Ishikawa (cell line): ENCODE measurements around the gene TRIM62.

Experiments used
- CEBPB ChIP-seq: IDR thresholded peaks from 2 replicates; pipeline ENCODE4 v1.6.1; 2012
- CREB1 ChIP-seq: IDR thresholded peaks from 2 replicates; pipeline ENCODE4 v1.6.1; 2012; ENCODE audit warnings: low read depth
- EGR1 ChIP-seq: IDR thresholded peaks from 2 replicates; pipeline ENCODE4 v1.6.1; 2012
- EP300 ChIP-seq: IDR thresholded peaks from 2 replicates; pipeline ENCODE4 v1.6.1; 2012; ENCODE audit warnings: borderline replicate concordance
- FOXM1 ChIP-seq: IDR thresholded peaks from 2 replicates; pipeline ENCODE4 v1.6.1; 2012; ENCODE audit warnings: low read depth, borderline replicate concordance
- NFIC ChIP-seq: IDR thresholded peaks from 2 replicates; pipeline ENCODE4 v1.6.1; 2012
- RAD21 ChIP-seq: IDR thresholded peaks from 2 replicates; pipeline ENCODE4 v1.6.1; 2012; ENCODE audit warnings: low read depth
- TAF1 ChIP-seq: IDR thresholded peaks from 2 replicates; pipeline ENCODE4 v1.6.1; 2012; ENCODE audit warnings: low read depth, mild to moderate bottlenecking
- TCF12 ChIP-seq: IDR thresholded peaks from 2 replicates; pipeline ENCODE4 v1.6.1; 2012; ENCODE audit warnings: low read depth
- TEAD4 ChIP-seq: IDR thresholded peaks from 2 replicates; pipeline ENCODE4 v1.6.1; 2012
- YY1 ChIP-seq: IDR thresholded peaks from 2 replicates; pipeline ENCODE4 v1.6.1; 2012; ENCODE audit warnings: low read depth
- ZBTB7A ChIP-seq: IDR thresholded peaks from 2 replicates; pipeline ENCODE4 v1.6.1; 2012; ENCODE audit warnings: low read depth
- TF ChIP-seq, protein P1 (sequence below): IDR thresholded peaks from 2 replicates; pipeline ENCODE4 v1.6.1; 2012; ENCODE audit warnings: low read depth, mild to moderate bottlenecking
- TF ChIP-seq, protein P2 (sequence below): IDR thresholded peaks from 2 replicates; pipeline ENCODE4 v1.6.1; 2012
- TF ChIP-seq, protein P3 (sequence below): IDR thresholded peaks from 2 replicates; pipeline ENCODE4 v1.6.1; 2012

The TRIM62 gene

DNA sequence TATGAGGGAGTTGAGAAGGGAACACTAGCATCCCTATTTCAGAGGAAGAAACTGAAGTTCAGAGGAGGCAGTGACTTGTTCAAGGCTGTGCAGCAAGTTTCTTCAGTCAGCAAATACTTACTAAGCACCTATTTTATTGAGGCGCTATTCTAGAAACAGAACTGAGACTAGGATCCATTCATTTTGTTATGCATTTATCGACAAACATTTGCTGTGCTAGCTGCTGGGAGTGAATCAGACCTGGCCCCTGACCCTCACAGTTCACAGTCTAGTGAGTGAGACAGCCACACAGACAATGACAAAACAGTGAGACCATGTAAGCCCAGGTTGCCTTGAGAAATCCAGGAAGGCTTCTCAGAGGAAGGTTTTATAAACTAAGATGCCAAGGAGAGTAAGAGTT is 28.2 kb downstream of the TRIM62 start:
- TF ChIP-seq CREB1 (no peak), TEAD4 (no peak), RAD21 (no peak), TAF1 (no peak), YY1 (no peak), EGR1 (no peak), TCF12 (no peak), CEBPB (no peak), NFIC (no peak), ZBTB7A (no peak), EP300 (no peak)
- TF ChIP-seq, protein P1, sequence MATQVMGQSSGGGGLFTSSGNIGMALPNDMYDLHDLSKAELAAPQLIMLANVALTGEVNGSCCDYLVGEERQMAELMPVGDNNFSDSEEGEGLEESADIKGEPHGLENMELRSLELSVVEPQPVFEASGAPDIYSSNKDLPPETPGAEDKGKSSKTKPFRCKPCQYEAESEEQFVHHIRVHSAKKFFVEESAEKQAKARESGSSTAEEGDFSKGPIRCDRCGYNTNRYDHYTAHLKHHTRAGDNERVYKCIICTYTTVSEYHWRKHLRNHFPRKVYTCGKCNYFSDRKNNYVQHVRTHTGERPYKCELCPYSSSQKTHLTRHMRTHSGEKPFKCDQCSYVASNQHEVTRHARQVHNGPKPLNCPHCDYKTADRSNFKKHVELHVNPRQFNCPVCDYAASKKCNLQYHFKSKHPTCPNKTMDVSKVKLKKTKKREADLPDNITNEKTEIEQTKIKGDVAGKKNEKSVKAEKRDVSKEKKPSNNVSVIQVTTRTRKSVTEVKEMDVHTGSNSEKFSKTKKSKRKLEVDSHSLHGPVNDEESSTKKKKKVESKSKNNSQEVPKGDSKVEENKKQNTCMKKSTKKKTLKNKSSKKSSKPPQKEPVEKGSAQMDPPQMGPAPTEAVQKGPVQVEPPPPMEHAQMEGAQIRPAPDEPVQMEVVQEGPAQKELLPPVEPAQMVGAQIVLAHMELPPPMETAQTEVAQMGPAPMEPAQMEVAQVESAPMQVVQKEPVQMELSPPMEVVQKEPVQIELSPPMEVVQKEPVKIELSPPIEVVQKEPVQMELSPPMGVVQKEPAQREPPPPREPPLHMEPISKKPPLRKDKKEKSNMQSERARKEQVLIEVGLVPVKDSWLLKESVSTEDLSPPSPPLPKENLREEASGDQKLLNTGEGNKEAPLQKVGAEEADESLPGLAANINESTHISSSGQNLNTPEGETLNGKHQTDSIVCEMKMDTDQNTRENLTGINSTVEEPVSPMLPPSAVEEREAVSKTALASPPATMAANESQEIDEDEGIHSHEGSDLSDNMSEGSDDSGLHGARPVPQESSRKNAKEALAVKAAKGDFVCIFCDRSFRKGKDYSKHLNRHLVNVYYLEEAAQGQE: no peak
- TF ChIP-seq, protein P2, sequence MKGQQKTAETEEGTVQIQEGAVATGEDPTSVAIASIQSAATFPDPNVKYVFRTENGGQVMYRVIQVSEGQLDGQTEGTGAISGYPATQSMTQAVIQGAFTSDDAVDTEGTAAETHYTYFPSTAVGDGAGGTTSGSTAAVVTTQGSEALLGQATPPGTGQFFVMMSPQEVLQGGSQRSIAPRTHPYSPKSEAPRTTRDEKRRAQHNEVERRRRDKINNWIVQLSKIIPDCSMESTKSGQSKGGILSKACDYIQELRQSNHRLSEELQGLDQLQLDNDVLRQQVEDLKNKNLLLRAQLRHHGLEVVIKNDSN: no peak
- TF ChIP-seq, protein P3, sequence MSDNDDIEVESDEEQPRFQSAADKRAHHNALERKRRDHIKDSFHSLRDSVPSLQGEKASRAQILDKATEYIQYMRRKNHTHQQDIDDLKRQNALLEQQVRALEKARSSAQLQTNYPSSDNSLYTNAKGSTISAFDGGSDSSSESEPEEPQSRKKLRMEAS: no peak

DNA sequence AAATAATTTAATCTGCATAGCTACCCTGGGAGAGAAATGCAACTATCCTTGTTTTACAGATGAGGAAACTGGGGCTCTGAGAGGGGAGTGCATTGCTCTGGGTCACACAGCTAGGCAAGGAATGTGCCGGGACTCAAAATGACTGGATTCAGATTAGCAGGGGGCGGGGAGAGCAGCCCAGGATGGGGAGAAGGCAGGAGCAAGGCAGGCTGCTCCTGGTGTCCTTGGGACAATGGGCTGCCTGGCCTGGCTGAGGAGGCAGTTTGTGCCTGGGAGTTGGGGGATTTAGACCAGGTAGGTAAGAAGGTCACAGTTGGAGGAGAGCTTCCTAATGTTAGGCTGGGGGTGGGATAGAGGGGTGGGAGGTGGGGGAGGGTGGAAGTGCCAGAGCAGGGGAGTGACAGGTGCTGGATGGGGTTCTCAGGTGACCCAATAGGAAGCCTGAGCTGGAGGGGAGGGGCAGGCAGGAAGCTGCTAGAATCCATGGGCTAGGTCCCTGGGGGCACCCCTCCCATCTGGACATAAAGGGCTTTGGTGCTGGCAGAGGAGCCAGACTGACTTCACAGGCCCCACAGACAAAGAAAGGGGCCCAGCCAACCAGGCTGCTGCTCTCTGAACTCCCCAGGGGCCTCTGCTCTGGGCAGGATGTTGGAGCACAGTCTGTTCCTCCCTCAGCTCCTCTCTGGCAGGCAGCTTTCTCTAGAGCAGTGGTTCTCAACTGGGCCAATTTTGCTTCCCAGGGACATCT is 29.0 kb downstream of the TRIM62 start:
- TF ChIP-seq, protein P3: no peak
- TF ChIP-seq RAD21: no peak
- TF ChIP-seq TAF1: no peak
- no peak for TF ChIP-seq FOXM1
- TF ChIP-seq, protein P1: no peak
- no peak for TF ChIP-seq NFIC
- TF ChIP-seq TEAD4: no peak
- TF ChIP-seq CEBPB: no peak
- TF ChIP-seq CREB1: no peak
- no peak for TF ChIP-seq TCF12
- TF ChIP-seq EP300: no peak
- no peak for TF ChIP-seq YY1
- TF ChIP-seq EGR1: no peak
- no peak for TF ChIP-seq ZBTB7A
- TF ChIP-seq, protein P2: no peak

DNA sequence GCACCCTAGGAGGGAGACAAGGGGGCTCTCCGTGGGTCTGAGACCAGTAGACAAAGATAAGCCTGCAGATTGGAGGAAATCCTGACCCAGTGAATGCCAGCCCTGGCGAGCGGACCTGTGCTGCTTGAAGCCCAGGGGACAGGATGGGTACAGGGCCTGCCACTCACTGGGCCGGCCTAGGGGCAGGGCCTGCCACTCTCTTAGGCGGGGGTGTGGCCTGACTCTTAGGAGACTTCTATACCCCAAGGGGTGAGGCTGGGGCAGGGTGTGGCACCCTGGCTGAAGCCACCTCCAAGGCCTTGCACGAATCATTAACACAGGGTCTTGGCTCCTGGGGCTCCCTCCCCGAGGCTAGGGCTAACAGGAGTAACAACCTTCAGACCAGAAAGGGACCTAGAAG is 30.7 kb downstream of the TRIM62 start:
- no peak for TF ChIP-seq FOXM1
- TF ChIP-seq EP300: no peak
- no peak for TF ChIP-seq ZBTB7A
- no peak for TF ChIP-seq NFIC
- no peak for TF ChIP-seq TEAD4
- TF ChIP-seq RAD21: no peak
- TF ChIP-seq, protein P3: no peak
- TF ChIP-seq, protein P1: no peak

DNA sequence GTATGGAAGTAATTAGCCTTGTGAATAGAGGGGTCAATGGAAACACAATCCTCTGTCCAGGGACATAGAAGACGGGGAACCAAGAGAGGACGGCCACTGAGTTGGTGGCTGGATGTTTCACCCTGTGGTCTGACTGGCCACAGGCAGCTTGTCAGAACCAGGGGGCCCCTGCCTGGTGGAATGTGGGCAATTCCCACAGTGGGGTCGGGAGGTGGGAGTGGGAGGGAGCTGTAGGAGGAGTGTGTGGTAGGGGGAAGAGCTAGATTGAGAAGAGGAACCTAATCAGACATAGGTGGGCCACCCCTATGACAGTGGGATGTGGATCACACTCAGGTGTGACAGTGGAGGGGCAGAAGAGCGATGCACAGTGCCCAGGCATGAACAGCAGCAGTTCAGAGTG is 31.3 kb downstream of the TRIM62 start:
- TF ChIP-seq TCF12 (no peak), NFIC (no peak), ZBTB7A (no peak), CREB1 (no peak), TAF1 (no peak), TEAD4 (no peak), RAD21 (no peak), EGR1 (no peak), EP300 (no peak), YY1 (no peak), CEBPB (no peak)
- TF ChIP-seq, protein P1: no peak
- TF ChIP-seq, protein P3: no peak
- TF ChIP-seq, protein P2: no peak
